ENCODE measurements around the gene DTNA.
"Not testable (repeated sequence)": the region's sequence is repeated elsewhere in the genome, so short reads cannot be mapped to it uniquely, and the experiment has no call there.

DTNA gene

GRCh38 chr18:34709750-34710441, at the start of gene DTNA:
TSS of gene DTNA (plus strand) at chr18:34710298. CDS start at chr18:34755977, 45,679 bp downstream.
- peak; percentile 74 for DNase-seq

- no peak for DNase-seq
These were observed 49.5 kb upstream of the DTNA start for GRCh38 chr18:34660572-34660971.

DNA sequence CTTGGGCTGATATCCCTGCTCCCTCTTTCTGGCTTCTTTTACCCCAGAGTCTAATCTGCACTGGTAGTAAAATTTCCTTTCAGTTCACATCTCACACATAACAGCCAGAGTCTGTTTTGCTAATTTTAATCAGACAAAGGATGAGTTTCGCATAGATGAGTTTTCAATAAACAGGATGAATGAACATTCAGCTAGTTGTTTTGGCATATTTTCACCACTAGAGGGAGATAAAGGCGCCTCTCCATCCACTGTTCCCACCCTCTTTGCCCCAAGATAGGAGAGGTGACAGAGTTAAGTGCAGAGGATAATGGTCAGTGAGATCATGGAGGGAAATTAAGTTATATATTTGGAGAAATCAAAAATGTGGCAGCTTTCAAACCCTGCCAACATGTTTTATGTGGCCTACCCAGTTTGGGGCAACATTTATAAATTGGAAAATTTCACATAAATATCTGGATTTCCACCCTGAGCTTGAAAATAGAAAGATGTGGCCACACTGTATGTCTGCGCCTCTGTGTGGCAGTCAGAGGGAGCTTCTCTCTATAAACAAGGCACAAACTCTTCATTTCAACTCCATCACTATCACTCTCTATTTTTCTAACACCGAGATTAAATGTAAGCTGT, 48.5 kb upstream of the DTNA start:
- peak; percentile 52 for DNase-seq

GRCh38 chr18:34676816-34677574, 33.1 kb upstream of the DTNA start:
- DNase-seq = no peak

DNA sequence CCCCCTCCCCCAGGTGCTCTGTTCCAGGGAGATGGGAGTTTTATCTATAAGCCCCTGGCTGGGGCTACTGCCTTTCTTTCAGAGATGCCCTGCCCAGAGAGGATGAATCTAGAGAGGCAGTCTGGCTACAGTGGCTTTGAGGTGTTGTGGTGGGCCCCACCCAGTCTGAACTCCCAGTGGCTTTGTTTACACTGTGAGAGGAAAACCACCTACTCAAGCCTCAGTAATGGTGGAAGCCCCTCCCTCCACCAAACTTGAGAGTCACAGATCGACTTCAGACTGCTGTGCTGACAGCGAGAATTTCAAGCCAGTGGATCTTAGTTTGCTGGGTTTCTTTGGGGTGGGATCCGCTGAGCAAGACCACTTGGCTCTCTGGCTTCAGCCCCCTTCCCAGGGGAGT, 20.3 kb upstream of the DTNA start:
- not testable (repeated sequence) for DNase-seq

DNA sequence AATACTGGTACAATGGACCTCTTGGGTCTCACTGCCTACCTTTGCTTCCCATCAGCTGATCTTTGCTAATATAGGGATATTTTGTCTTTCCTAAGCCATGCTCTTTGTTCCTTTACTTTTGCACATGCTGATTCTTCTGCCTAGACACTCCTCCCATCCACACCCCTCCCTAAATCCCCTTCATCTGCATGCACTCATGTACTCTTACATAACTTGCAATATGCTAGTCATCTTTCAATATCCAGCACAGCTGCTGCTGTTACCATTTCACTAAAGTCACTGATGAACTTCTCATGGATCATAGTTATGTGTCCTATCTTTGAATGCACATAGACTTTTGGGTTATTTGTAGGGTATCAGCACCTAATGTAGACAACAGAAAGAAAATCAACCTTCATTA, 18.5 kb upstream of the DTNA start:
- DNase-seq = peak; percentile 17

DNA sequence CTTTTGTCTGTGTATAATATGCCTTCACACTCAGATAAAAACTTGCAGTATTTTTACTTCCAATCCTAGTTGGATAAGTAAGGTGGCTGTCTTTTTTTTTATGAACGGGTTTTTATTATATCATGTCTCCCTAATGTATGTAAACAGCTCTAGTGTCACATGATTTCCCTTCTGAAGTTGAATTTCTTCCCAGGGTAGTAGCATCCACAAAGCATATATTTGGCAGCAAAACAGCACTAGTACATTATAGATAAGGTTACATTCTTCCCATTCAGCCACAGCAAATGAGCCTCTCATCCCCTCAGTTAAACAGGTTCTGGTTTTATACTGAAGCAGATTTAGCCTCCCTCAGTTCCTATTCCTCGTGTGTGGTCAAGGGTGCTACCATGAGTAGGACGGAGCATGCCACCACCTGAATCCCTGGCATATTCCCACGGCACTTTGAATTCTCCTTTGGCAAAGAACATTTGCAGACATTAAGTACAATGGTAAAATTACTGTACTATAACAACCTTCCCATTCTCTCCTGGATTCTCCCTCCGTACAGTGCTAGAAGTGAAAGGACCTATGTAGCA, 15.4 kb upstream of the DTNA start:
- no peak for DNase-seq

GRCh38 chr18:34695310-34695709, 14.8 kb upstream of the DTNA start:
- DNase-seq = no peak

DNA sequence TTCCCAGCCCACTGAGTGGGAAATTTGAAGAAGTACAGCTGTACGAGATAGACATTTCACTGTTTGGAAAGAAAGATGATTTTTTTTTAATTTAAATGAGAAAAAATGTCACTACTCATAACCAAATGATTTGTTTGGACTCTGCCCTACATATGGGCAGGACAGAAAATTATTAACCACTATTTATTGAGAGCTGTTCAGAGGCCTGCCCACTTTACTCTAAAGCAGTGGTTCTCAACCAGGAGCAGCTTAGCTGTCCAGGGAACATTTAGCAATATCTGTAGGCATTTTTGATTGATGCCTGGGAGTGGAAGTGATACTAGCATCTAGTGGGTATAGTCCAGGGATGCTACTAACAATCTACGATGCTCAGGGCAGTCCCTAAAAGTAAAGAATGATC, 13.4 kb upstream of the DTNA start:
- no peak for DNase-seq

- no peak for DNase-seq
These were observed 12.9 kb upstream of the DTNA start for GRCh38 chr18:34697233-34697632.

GRCh38 chr18:34697891-34698290, 12.2 kb upstream of the DTNA start:
- DNase-seq = no peak

DNA sequence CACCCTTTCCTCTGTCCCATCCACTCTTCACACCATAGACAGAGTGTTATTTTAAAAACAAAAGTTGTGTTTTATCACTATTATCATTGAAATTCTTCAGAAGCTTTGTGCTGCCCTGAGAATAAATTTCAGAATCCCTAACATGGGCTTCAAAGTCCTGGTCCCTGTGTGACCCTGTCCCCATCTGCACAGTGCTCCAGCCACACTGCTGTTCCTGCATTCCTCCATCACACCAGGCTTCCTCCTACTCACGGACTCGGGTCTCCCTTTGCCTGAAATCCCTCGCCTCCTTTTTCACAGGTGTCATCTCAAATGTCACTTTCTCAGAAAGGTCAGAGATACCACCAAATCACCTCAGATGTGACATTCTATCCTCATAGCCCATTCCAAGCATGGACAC, 8.2 kb upstream of the DTNA start:
- no peak for DNase-seq

GRCh38 chr18:34702814-34703213, 7.3 kb upstream of the DTNA start:
- DNase-seq = no peak

DNA sequence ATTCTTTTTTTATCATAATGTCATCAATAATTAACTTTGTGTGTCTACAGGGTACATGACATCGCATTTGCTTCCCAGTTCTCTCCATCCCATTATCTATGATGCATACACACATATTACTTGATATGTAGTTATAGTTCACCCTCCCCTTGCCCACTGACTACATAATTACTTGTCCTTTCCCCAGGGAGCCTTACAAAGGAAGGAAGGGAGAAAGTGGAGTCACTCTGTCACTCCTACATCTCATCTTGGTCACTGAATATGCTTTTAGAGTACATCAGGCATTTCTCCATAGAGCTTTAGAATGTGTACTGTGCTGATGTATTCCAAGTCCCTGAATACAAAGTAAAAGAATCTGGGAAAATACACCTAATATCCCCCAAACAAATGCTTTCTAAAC, 6.0 kb upstream of the DTNA start:
- DNase-seq = no peak

GRCh38 chr18:34704823-34705222, 5.3 kb upstream of the DTNA start:
- DNase-seq = no peak

DNA sequence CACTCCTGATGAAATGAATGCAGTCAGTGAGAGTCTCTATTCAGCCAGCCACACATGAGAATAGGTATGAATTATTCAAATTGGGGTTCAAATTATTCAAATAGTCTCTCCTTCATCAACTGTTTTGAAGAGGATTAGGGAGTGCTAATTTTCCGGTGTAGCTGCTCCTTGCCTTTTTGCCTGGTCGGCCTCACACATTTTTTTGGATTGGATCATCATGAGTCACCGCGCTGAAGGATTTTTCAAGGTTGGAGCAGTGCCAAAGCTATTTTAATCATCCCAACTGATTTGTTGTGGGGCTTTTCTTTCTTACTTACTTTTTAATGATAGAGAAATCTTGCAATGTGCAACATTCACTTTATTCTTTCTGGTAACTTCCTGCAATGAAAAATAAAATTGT, 2.4 kb upstream of the DTNA start:
- DNase-seq = peak; percentile 92

- DNase-seq = no peak
These were observed 994 bp upstream of the DTNA start for GRCh38 chr18:34709104-34709503.

- DNase-seq = no peak
These were observed 388 bp downstream of the DTNA start for GRCh38 chr18:34710458-34710914.

DNA sequence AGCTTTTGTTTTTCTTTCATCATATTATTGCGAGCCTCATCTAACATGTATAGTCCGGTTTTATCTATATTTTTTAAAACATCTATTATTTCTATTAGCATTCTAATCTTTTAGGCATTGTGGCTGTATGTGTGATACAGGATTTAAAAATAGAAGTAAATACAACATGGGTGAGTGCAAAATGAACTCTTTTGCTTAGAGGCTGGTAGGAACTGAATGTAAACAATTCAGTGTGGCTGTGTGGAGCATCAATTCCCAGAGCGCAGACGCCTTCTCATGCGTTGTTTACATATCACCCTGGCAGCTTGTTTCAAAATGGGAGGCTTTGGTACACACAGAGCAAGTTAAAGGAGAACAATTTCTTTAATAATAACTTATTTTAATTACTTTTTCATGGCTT, 836 bp downstream of the DTNA start:
- peak; percentile 77 for DNase-seq

DNA sequence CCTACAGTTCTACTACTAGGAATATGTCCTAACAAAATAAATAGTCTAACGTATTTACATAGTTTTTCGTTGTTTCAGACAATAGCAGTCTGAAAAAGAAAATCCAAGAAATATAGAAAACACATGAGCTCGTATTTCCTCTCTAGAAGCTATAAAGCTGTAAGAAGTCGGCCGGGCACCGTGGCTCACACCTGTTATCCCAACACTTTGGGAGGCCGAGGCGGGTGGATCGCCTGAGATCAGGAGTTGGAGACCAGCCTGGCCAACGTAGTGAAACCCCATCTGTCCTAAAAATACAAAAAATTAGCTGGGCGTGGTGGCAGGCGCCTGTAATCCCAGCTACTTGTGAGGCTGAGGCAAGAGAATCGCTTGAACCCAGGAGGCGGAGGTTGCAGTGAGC, 6.0 kb downstream of the DTNA start:
- not testable (repeated sequence) for DNase-seq

DNA sequence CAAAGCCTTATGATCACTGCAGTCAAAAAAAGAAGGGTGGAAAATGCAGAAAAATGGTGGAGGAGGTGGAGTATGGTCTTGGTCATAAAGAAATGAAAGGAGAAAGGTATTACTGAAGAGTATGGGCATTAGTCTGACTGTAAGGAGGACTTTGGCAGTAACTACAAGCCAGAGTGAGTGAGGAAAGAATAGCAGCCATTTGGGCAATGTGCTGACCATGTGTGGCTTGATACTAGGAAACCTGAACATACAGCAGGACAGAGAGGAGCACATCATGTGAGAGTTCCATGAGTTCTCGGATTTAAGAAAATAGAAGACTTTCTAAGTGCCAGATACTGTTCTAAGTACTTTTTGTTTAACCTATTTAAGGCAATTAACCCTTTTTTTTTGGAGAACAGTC, 8.5 kb downstream of the DTNA start:
- no peak for DNase-seq

- no peak for DNase-seq
These were observed 10.1 kb downstream of the DTNA start for GRCh38 chr18:34720220-34720619.

DNA sequence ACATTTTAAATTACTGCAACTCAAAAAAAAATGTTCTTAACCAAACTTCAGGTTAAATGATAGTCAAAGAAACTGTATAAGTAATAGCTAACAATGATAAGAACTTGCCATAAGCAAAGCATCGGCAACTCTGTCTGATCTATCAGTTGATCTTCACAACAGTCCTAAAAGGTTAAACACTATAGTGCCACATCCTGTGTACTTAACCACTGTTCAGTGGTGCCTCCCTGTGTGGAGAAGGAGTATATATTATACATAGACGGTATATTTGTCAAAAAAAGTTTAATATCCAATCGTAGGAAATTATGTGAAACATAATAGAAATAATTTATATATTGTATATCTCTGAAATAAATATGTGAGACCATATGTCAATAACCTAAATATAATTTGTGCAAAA, 13.0 kb downstream of the DTNA start:
- no peak for DNase-seq

GRCh38 chr18:34725737-34726136, 15.6 kb downstream of the DTNA start:
- DNase-seq = not testable (repeated sequence)

Data from NCI-H2171 treated with DMSO at 0.1 percent for 48 hours (cell line).